ENCODE measurements around the gene ARHGEF38.
"Not testable (repeated sequence)": the region's sequence is repeated elsewhere in the genome, so short reads cannot be mapped to it uniquely, and the experiment has no call there.

DNA sequence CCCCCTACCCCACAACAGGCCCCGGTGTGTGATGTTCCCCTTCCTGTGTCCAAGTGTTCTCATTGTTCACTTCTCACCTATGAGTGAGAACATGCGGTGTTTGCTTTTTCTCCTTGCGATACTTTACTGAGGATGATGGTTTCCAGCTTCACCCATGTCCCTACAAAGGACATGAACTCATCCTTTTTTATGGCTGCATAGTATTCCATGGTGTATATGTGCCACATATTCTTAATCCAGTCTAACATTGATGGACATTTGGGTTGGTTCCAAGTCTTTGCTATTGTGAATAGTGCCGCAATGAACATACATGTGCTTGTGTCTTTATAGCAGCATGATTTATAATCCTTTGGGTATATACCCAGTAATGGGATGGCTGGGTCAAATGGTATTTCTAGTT, 177.5 kb downstream of the ARHGEF38 start:
- TF ChIP-seq, protein P1, sequence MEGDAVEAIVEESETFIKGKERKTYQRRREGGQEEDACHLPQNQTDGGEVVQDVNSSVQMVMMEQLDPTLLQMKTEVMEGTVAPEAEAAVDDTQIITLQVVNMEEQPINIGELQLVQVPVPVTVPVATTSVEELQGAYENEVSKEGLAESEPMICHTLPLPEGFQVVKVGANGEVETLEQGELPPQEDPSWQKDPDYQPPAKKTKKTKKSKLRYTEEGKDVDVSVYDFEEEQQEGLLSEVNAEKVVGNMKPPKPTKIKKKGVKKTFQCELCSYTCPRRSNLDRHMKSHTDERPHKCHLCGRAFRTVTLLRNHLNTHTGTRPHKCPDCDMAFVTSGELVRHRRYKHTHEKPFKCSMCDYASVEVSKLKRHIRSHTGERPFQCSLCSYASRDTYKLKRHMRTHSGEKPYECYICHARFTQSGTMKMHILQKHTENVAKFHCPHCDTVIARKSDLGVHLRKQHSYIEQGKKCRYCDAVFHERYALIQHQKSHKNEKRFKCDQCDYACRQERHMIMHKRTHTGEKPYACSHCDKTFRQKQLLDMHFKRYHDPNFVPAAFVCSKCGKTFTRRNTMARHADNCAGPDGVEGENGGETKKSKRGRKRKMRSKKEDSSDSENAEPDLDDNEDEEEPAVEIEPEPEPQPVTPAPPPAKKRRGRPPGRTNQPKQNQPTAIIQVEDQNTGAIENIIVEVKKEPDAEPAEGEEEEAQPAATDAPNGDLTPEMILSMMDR (IDR thresholded peaks at IDR 0.05; ENCODE audit: low read depth, low read length, missing input control): not testable (repeated sequence)
- TF ChIP-seq YY1 (IDR thresholded peaks at IDR 0.05); GABPA (IDR thresholded peaks at IDR 0.05 in 1 of 2, conservative IDR thresholded peaks at IDR 0.05 in 1 of 2); RAD21 (IDR thresholded peaks at IDR 0.05); SP1 (IDR thresholded peaks at IDR 0.05); EGR1 (IDR thresholded peaks at IDR 0.05; ENCODE audit: low read depth in 2 of 2); JUND (IDR thresholded peaks at IDR 0.05); TAF1 (conservative IDR thresholded peaks at IDR 0.05); NR2F2 (IDR thresholded peaks at IDR 0.05): not testable (repeated sequence)
- TF ChIP-seq, protein P2, sequence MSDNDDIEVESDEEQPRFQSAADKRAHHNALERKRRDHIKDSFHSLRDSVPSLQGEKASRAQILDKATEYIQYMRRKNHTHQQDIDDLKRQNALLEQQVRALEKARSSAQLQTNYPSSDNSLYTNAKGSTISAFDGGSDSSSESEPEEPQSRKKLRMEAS (IDR thresholded peaks at IDR 0.05): not testable (repeated sequence)
- TF ChIP-seq, protein P3, sequence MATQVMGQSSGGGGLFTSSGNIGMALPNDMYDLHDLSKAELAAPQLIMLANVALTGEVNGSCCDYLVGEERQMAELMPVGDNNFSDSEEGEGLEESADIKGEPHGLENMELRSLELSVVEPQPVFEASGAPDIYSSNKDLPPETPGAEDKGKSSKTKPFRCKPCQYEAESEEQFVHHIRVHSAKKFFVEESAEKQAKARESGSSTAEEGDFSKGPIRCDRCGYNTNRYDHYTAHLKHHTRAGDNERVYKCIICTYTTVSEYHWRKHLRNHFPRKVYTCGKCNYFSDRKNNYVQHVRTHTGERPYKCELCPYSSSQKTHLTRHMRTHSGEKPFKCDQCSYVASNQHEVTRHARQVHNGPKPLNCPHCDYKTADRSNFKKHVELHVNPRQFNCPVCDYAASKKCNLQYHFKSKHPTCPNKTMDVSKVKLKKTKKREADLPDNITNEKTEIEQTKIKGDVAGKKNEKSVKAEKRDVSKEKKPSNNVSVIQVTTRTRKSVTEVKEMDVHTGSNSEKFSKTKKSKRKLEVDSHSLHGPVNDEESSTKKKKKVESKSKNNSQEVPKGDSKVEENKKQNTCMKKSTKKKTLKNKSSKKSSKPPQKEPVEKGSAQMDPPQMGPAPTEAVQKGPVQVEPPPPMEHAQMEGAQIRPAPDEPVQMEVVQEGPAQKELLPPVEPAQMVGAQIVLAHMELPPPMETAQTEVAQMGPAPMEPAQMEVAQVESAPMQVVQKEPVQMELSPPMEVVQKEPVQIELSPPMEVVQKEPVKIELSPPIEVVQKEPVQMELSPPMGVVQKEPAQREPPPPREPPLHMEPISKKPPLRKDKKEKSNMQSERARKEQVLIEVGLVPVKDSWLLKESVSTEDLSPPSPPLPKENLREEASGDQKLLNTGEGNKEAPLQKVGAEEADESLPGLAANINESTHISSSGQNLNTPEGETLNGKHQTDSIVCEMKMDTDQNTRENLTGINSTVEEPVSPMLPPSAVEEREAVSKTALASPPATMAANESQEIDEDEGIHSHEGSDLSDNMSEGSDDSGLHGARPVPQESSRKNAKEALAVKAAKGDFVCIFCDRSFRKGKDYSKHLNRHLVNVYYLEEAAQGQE (IDR thresholded peaks at IDR 0.05): not testable (repeated sequence)

All from liver (tissue), 3 donors.